ENCODE data around the gene HIF3A.
"Not testable (repeated sequence)": the region's sequence is repeated elsewhere in the genome, so short reads cannot be mapped to it uniquely, and the experiment has no call there.

The HIF3A gene

GRCh38 chr19:46299695-46300094 lies 2.9 kb downstream of the HIF3A start:
- no peaks in the 10 kb centered on the region for H3K9me3 ChIP-seq
- H3K27me3 ChIP-seq (ENCODE audit: low read depth) = peaks cover 4% of the 10 kb centered on the region
- no peaks in the 10 kb centered on the region for H3K36me3 ChIP-seq (replicated peaks)
- H3K4me3 ChIP-seq = no peak overlapping the region
- no peak for DNase-seq (ENCODE audit: low spot score in 2 of 2)
- H3K4me1 ChIP-seq = peaks cover 9% of the 10 kb centered on the region
- in situ Hi-C loops (cut with MboI; ENCODE audit: low sequenced_read_pairs) = no loop called here

GRCh38 chr19:46303322-46303690 lies 6.5 kb downstream of the HIF3A start:
- no peaks in the 10 kb centered on the region for H3K27me3 ChIP-seq (ENCODE audit: low read depth)
- H3K4me3 ChIP-seq = no peak overlapping the region
- in situ Hi-C loops (cut with MboI; ENCODE audit: low sequenced_read_pairs) = no loop called here
- H3K36me3 ChIP-seq (replicated peaks) = no peaks in the 10 kb centered on the region
- H3K9me3 ChIP-seq = no peaks in the 10 kb centered on the region; the same call in 1 of the 2 replicates
- peaks cover 9% of the 10 kb centered on the region for H3K4me1 ChIP-seq
- DNase-seq (ENCODE audit: low spot score in 2 of 2) = no peak

DNA sequence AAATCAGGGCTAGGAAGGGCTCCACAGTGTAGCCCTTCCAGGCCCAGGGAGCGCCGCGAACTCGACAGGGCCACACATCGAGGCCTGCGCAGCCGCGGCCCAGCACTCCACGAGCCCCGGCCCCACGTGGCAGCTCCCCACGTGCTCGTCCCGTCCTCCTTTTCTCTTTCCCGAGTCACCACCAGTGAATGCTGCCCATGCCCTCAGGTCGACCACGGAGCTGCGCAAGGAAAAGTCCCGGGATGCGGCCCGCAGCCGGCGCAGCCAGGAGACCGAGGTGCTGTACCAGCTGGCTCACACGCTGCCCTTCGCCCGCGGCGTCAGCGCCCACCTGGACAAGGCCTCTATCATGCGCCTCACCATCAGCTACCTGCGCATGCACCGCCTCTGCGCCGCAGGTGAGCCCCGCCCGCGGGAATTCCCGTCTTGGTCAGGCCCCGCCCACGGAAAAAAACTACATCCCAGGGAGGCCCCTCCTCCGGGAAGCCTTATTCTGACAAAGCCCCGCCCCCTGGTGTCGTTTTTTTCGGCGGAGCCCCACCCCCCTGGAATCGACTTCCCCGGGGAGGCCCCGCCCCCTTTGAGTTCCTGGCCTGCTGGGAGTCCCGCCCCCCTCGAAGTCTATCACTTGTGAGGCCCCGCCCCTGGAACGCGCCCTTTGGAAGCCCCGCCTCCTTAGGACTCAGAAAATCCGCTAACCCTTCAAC lies 7.0 kb downstream of the HIF3A start:
- DNase-seq (ENCODE audit: low spot score in 2 of 2) = peak in 1 of 2 experiments; percentile 57
- H3K27me3 ChIP-seq (ENCODE audit: low read depth) = no peaks in the 10 kb centered on the region
- H3K4me1 ChIP-seq = peaks cover 7% of the 10 kb centered on the region
- in situ Hi-C loops (cut with MboI; ENCODE audit: low sequenced_read_pairs) = no loop called here
- no peaks in the 10 kb centered on the region; the same call in 1 of the 2 replicates for H3K9me3 ChIP-seq
- H3K36me3 ChIP-seq (replicated peaks) = no peaks in the 10 kb centered on the region
- no peak overlapping the region for H3K4me3 ChIP-seq

DNA sequence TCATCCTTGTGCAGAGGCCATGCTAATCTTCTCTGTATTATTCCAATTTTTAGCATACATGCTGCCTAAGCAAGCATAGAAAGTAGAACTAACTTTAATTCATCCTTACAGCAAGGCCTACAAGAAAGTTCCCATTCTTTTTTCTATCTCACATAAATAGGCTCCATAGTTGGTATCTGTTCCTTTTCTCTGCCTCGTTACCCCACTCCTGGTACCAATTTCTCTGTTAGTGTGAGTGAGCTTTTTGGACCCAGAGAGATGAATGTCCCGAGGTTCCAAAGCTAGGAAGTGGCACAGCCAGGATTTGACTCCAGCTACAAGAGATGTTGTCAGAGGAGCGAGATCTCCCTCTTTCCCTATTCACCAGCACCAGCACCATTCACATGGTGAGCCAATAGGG lies 9.7 kb downstream of the HIF3A start:
- Histone ChIP-seq H3K4me1 (no peaks in the 10 kb centered on the region), H3K4me3 (no peak overlapping the region), H3K36me3 (replicated peaks) (no peaks in the 10 kb centered on the region), H3K9me3 (no peaks in the 10 kb centered on the region; the same call in 1 of the 2 replicates), H3K27me3 (ENCODE audit: low read depth) (no peaks in the 10 kb centered on the region)
- DNase-seq (ENCODE audit: low spot score in 2 of 2) = no peak
- in situ Hi-C loops (cut with MboI; ENCODE audit: low sequenced_read_pairs) = no loop called here

GRCh38 chr19:46308510-46308909 lies 11.7 kb downstream of the HIF3A start:
- Histone ChIP-seq H3K9me3 (no peaks in the 10 kb centered on the region; the same call in 1 of the 2 replicates), H3K27me3 (ENCODE audit: low read depth) (no peaks in the 10 kb centered on the region), H3K4me3 (no peak overlapping the region), H3K36me3 (replicated peaks) (no peaks in the 10 kb centered on the region), H3K4me1 (no peaks in the 10 kb centered on the region)
- DNase-seq (ENCODE audit: low spot score in 2 of 2) = no peak
- in situ Hi-C loops (cut with MboI; ENCODE audit: low sequenced_read_pairs) = no loop called here

DNA sequence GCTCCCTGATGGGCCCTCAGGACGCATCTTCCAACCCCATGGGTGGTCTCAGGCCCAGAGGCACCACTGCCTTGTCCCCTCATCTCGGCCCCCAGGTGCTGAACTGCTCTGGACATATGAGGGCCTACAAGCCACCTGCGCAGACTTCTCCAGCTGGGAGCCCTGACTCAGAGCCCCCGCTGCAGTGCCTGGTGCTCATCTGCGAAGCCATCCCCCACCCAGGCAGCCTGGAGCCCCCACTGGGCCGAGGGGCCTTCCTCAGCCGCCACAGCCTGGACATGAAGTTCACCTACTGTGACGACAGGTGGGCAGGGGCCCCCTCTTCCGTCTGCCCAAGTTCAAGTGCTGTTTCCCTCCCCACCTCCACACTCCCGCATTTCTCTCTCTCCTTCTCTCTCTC lies 12.2 kb downstream of the HIF3A start:
- Histone ChIP-seq H3K4me1 (no peaks in the 10 kb centered on the region), H3K9me3 (no peaks in the 10 kb centered on the region; the same call in 1 of the 2 replicates), H3K36me3 (replicated peaks) (no peaks in the 10 kb centered on the region), H3K27me3 (ENCODE audit: low read depth) (no peaks in the 10 kb centered on the region), H3K4me3 (no peak overlapping the region)
- in situ Hi-C loops (cut with MboI; ENCODE audit: low sequenced_read_pairs) = no loop called here
- no peak for DNase-seq (ENCODE audit: low spot score in 2 of 2)

DNA sequence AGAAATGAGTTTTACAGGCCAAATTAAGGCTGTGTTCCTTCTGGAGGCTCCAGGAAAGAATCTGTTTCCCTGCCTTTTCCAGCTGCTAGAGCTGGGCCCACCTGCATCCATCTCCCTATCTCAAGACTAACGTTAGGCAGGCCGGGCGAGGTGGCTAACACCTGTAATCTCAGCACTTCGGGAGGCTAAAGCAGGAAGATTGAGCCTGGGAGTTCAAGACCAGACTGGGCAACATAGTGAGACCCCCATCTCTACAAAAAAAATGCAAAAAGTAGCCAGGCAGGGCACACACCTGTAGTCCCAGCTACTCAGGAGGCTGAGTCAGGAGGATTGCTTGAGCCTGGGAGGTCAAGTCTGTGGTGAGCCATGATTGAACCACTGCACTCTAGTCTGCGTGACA lies 14.6 kb downstream of the HIF3A start:
- in situ Hi-C loops (cut with MboI; ENCODE audit: low sequenced_read_pairs) = no loop called here

GRCh38 chr19:46313540-46314469 lies 17.0 kb downstream of the HIF3A start:
- DNase-seq (ENCODE audit: low spot score in 2 of 2); H3K4me1 ChIP-seq; in situ Hi-C loops (cut with MboI; ENCODE audit: low sequenced_read_pairs); H3K9me3 ChIP-seq; H3K36me3 ChIP-seq (replicated peaks); H3K27me3 ChIP-seq (ENCODE audit: low read depth); H3K4me3 ChIP-seq: not testable (repeated sequence)

More for the DNA sequence above, 14.6 kb downstream of the HIF3A start:
- Histone ChIP-seq H3K4me3 (no peak overlapping the region), H3K9me3 (no peaks in the 10 kb centered on the region; the same call in 1 of the 2 replicates), H3K4me1 (no peaks in the 10 kb centered on the region), H3K36me3 (replicated peaks) (no peaks in the 10 kb centered on the region), H3K27me3 (ENCODE audit: low read depth) (no peaks in the 10 kb centered on the region)
- no peak for DNase-seq (ENCODE audit: low spot score in 2 of 2)

- no peaks in the 10 kb centered on the region for H3K4me1 ChIP-seq
- no peaks in the 10 kb centered on the region for H3K9me3 ChIP-seq
- in situ Hi-C loops (cut with MboI; ENCODE audit: low sequenced_read_pairs) = no loop called here
- no peak for DNase-seq (ENCODE audit: low spot score in 2 of 2)
- H3K36me3 ChIP-seq (replicated peaks) = no peaks in the 10 kb centered on the region
- H3K27me3 ChIP-seq (ENCODE audit: low read depth) = no peaks in the 10 kb centered on the region
- H3K4me3 ChIP-seq = no peak overlapping the region
These were observed 20.5 kb downstream of the HIF3A start for GRCh38 chr19:46317339-46317738.

- Histone ChIP-seq H3K4me3 (no peak overlapping the region), H3K27me3 (ENCODE audit: low read depth) (no peaks in the 10 kb centered on the region), H3K9me3 (no peaks in the 10 kb centered on the region), H3K36me3 (replicated peaks) (no peaks in the 10 kb centered on the region), H3K4me1 (no peaks in the 10 kb centered on the region)
- DNase-seq (ENCODE audit: low spot score in 2 of 2) = no peak
- in situ Hi-C loops (cut with MboI; ENCODE audit: low sequenced_read_pairs) = no loop called here
These were observed 22.8 kb downstream of the HIF3A start for GRCh38 chr19:46319613-46320012.

DNA sequence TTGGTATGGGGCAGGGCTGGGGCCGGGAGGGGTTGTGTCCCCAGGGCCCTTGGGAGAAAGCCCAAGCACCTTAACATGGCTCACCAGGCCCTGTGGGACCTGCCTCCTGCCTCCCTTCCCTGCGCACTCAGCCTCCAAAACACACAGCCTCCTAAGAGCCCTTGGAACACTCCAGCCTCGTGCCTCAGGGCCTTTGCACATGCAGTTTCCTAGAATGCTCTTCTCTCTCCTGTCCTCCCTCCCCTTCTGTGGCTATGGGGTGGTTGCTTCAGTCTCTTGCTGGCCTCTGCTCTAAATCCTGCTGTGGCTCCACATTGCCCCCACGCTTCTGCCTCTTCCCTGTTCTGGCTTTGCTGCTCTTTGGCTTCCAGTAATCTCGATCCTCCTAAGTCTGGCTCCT lies 23.7 kb downstream of the HIF3A start:
- H3K4me3 ChIP-seq = no peak overlapping the region
- no peaks in the 10 kb centered on the region for H3K4me1 ChIP-seq
- no peaks in the 10 kb centered on the region for H3K9me3 ChIP-seq
- H3K36me3 ChIP-seq (replicated peaks) = no peaks in the 10 kb centered on the region
- no peak for DNase-seq (ENCODE audit: low spot score in 2 of 2)
- in situ Hi-C loops (cut with MboI; ENCODE audit: low sequenced_read_pairs) = no loop called here
- no peaks in the 10 kb centered on the region for H3K27me3 ChIP-seq (ENCODE audit: low read depth)

DNA sequence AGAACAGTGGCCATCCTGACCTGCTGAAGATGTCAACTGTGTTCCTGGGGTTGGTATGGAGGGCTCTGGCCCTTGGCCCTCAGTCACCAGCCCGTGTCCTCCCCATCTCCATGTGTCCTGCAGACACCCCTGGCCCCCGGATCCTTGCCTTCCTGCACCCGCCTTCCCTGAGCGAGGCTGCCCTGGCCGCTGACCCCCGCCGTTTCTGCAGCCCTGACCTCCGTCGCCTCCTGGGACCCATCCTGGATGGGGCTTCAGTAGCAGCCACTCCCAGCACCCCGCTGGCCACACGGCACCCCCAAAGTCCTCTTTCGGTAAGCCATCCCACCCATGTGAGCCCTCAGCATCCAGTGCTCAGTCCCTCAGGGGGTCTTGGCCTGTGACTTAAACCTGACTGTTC lies 24.8 kb downstream of the HIF3A start:
- H3K4me1 ChIP-seq = no peaks in the 10 kb centered on the region
- no peaks in the 10 kb centered on the region for H3K36me3 ChIP-seq (replicated peaks)
- H3K27me3 ChIP-seq (ENCODE audit: low read depth) = no peaks in the 10 kb centered on the region
- H3K4me3 ChIP-seq = no peak overlapping the region
- no peaks in the 10 kb centered on the region for H3K9me3 ChIP-seq
- no peak for DNase-seq (ENCODE audit: low spot score in 2 of 2)
- in situ Hi-C loops (cut with MboI; ENCODE audit: low sequenced_read_pairs) = no loop called here

- DNase-seq (ENCODE audit: low spot score in 2 of 2); H3K9me3 ChIP-seq; H3K4me1 ChIP-seq; H3K27me3 ChIP-seq (ENCODE audit: low read depth); H3K4me3 ChIP-seq; H3K36me3 ChIP-seq (replicated peaks); in situ Hi-C loops (cut with MboI; ENCODE audit: low sequenced_read_pairs): not testable (repeated sequence)
These were observed 26.4 kb downstream of the HIF3A start for GRCh38 chr19:46323227-46323626.

- H3K9me3 ChIP-seq = no peaks in the 10 kb centered on the region
- in situ Hi-C loops (cut with MboI; ENCODE audit: low sequenced_read_pairs) = no loop called here
- no peaks in the 10 kb centered on the region for H3K4me1 ChIP-seq
- no peak for DNase-seq (ENCODE audit: low spot score in 2 of 2)
- no peaks in the 10 kb centered on the region for H3K27me3 ChIP-seq (ENCODE audit: low read depth)
- H3K36me3 ChIP-seq (replicated peaks) = no peaks in the 10 kb centered on the region
- H3K4me3 ChIP-seq = no peak overlapping the region
These were observed 27.4 kb downstream of the HIF3A start for GRCh38 chr19:46324277-46324676.

Measured in HAP-1 (cell line).